Stomach (tissue), 4 donors: ENCODE results near the gene POLA1.

ENCODE experiments used
- CTCF ChIP-seq, 7 experiments: fragments of 450-650 bp in 4 of 7; fragments of 200-600 bp in 3 of 7; sonication (generic) in 3 of 7; IDR thresholded peaks; one replicate each; pipeline ENCODE4 v1.5.1; 2016 to 2019; ENCODE audit warnings: antibody characterized with exemption in 7 of 7, control low read depth in 2 of 7, mild to moderate bottlenecking in 1 of 7
- EP300 ChIP-seq: sonication (generic); formaldehyde crosslinking; IDR thresholded peaks from one replicate; pipeline ENCODE4 v1.6.1; 2017; ENCODE audit warnings: antibody characterized with exemption
- POLR2A ChIP-seq, 4 donors: fragments of 450-650 bp; IDR thresholded peaks; one replicate each; pipeline ENCODE4 v1.6.1; 2016; ENCODE audit warnings: antibody characterized with exemption in 4 of 4, control low read depth in 2 of 4, mild to moderate bottlenecking in 1 of 4, moderate library complexity in 1 of 4
- POLR2AphosphoS5 ChIP-seq, 3 donors: sonication (generic); formaldehyde crosslinking; IDR thresholded peaks; one replicate each; pipeline ENCODE4 v1.6.1; 2016; ENCODE audit warnings: antibody characterized with exemption in 3 of 3

- TF ChIP-seq POLR2A (IDR thresholded peaks at IDR 0.05) (no peak), POLR2AphosphoS5 (IDR thresholded peaks at IDR 0.05) (no peak), CTCF (IDR thresholded peaks at IDR 0.05) (no peak), EP300 (no peak)
Observed at GRCh38 chrX:24877854-24878650, 184.3 kb downstream of the POLA1 start.
